Trophoblast cell (in vitro differentiated cells and primary cell): ENCODE results near the gene ZCCHC17.

Experiments
- DNase-seq, 2 donors: peaks; one replicate each; pipeline ENCODE4 v3.0.0-alpha.2; 2016
- H2AFZ ChIP-seq: 2 replicates; pipeline ENCODE4 v1.6.1; 2013; ENCODE audit warnings: low read length, moderate library complexity, mild to moderate bottlenecking; ENCODE audit not compliant: insufficient read depth, poor library complexity
- H2AK5ac ChIP-seq: 2 replicates; pipeline ENCODE4 v1.6.1; 2013; ENCODE audit warnings: mild to moderate bottlenecking, low read length
- H2BK120ac ChIP-seq: 2 replicates; pipeline ENCODE4 v1.6.1; 2013; ENCODE audit warnings: low read length, mild to moderate bottlenecking, moderate library complexity; ENCODE audit not compliant: insufficient read depth, poor library complexity
- H2BK12ac ChIP-seq: 2 replicates; pipeline ENCODE4 v1.6.1; 2013; ENCODE audit warnings: mild to moderate bottlenecking, low read length, moderate library complexity
- H2BK5ac ChIP-seq: 2 replicates; pipeline ENCODE4 v1.6.1; 2013; ENCODE audit warnings: low read length, low read depth, moderate library complexity, mild to moderate bottlenecking; ENCODE audit not compliant: poor library complexity
- H3K14ac ChIP-seq: 2 replicates; pipeline ENCODE4 v1.6.1; 2013; ENCODE audit warnings: mild to moderate bottlenecking, low read length
- H3K18ac ChIP-seq: 2 replicates; pipeline ENCODE4 v1.6.1; 2013; ENCODE audit warnings: mild to moderate bottlenecking, low read length
- H3K23ac ChIP-seq: 2 replicates; pipeline ENCODE4 v1.6.1; 2013; ENCODE audit warnings: low read length
- H3K27ac ChIP-seq: 2 replicates; pipeline ENCODE4 v1.5.1; 2013; ENCODE audit warnings: low read depth, mild to moderate bottlenecking, inconsistent platforms, low read length, moderate library complexity
- H3K27me3 ChIP-seq: 2 replicates; pipeline ENCODE4 v1.6.1; 2013; ENCODE audit warnings: inconsistent platforms, mild to moderate bottlenecking, low read length, moderate library complexity; ENCODE audit not compliant: insufficient read depth
- H3K36me3 ChIP-seq, 2 experiments: 1 replicate in 1 of 2; 2 replicates in 1 of 2; pipeline ENCODE4 v1.6.1; 2013; ENCODE audit warnings: low read length in 2 of 2, mild to moderate bottlenecking in 2 of 2, moderate library complexity in 1 of 2; ENCODE audit not compliant: insufficient read depth in 2 of 2, control insufficient read depth in 1 of 2
- H3K4ac ChIP-seq: 2 replicates; pipeline ENCODE4 v1.6.1; 2013; ENCODE audit warnings: low read depth, mild to moderate bottlenecking, low read length, moderate library complexity
- H3K4me1 ChIP-seq, 2 experiments: 1 replicate in 1 of 2; 2 replicates in 1 of 2; pipeline ENCODE4 v1.6.1; 2013; ENCODE audit warnings: low read length in 2 of 2, mild to moderate bottlenecking in 2 of 2, moderate library complexity in 1 of 2; ENCODE audit not compliant: insufficient read depth in 2 of 2, control insufficient read depth in 1 of 2
- H3K4me2 ChIP-seq: 2 replicates; pipeline ENCODE4 v1.6.1; 2013; ENCODE audit warnings: inconsistent platforms, mild to moderate bottlenecking, low read length, moderate library complexity
- H3K4me3 ChIP-seq: 2 replicates; pipeline ENCODE4 v1.5.1; 2013; ENCODE audit warnings: mild to moderate bottlenecking, low read depth, low read length, inconsistent platforms
- H3K79me1 ChIP-seq: one replicate; pipeline ENCODE4 v1.6.1; 2013; ENCODE audit warnings: low read length
- H3K79me2 ChIP-seq: 2 replicates; pipeline ENCODE4 v1.6.1; 2013; ENCODE audit warnings: low read length, mild to moderate bottlenecking; ENCODE audit not compliant: control insufficient read depth, insufficient read depth, poor library complexity
- H3K9ac ChIP-seq: 2 replicates; pipeline ENCODE4 v1.6.1; 2013; ENCODE audit warnings: mild to moderate bottlenecking, low read length
- H3K9me3 ChIP-seq: 2 replicates; pipeline ENCODE4 v1.6.1; 2013; ENCODE audit warnings: low read depth, mild to moderate bottlenecking, control low read depth, inconsistent platforms, low read length; ENCODE audit not compliant: insufficient read depth
- H4K12ac ChIP-seq: 2 replicates; pipeline ENCODE4 v1.6.1; 2013; ENCODE audit warnings: low read depth, mild to moderate bottlenecking, low read length, moderate library complexity
- H4K8ac ChIP-seq: 2 replicates; pipeline ENCODE4 v1.6.1; 2013; ENCODE audit warnings: low read depth, mild to moderate bottlenecking, low read length, moderate library complexity
- H4K91ac ChIP-seq: one replicate; pipeline ENCODE4 v1.6.1; 2013; ENCODE audit warnings: low read depth, mild to moderate bottlenecking, low read length, moderate library complexity
- WGBS: extraction: QIAGEN DNeasy Blood & Tissue Kit; methylation state at CpG from one replicate; pipeline ENCODE4 v1.1.7; 2013; ENCODE audit warnings: missing lambda C conversion rate; ENCODE audit not compliant: insufficient read length, insufficient coverage; ENCODE audit errors: extremely low coverage; 5-methylcytosine and 5-hydroxymethylcytosine counted together

ZCCHC17 gene

DNA sequence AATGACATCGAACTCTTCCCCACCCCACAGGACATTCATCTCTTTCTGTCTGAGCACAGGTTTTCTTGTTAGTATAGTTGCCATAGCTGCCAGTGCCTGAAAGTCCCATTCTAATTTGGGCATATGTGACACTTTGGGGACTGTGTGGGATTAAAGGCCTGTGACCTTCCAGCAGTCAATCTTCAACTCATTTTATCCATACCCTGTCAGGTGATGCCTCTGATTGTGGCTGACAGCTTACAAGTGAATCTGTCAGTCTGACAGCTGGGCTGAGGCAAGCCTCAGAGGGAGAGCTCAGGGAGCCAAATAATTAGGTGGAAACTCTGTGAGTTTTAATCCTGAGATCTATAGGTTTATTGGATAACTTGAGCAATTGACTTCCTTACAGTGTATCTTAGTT lies 29.6 kb downstream of the ZCCHC17 start:
- peak overlapping the region; percentile 63 for H2BK12ac ChIP-seq
- no peaks in the 10 kb centered on the region for H3K9me3 ChIP-seq
- no peaks in the 10 kb centered on the region for H3K27me3 ChIP-seq
- H3K4me2 ChIP-seq, result no peak overlapping the region
- no peaks in the 10 kb centered on the region for H3K79me1 ChIP-seq
- H3K36me3 ChIP-seq, result peaks cover 10 to 11% of the 10 kb centered on the region in 2 experiments
- WGBS, result no CpG with 5 or more reads among the region's 1 CpG
- no peak for DNase-seq
- no peak overlapping the region for H4K91ac ChIP-seq
- no peak overlapping the region for H2BK120ac ChIP-seq
- no peak overlapping the region for H3K9ac ChIP-seq
- H3K4me1 ChIP-seq, result no peaks in the 10 kb centered on the region
- no peak overlapping the region for H2BK5ac ChIP-seq
- peak overlapping the region; percentile 58 for H3K18ac ChIP-seq
- no peak overlapping the region for H3K27ac ChIP-seq
- no peak overlapping the region for H3K14ac ChIP-seq
- no peak overlapping the region for H2AK5ac ChIP-seq
- no peak overlapping the region for H2AFZ ChIP-seq
- H4K8ac ChIP-seq, result no peak overlapping the region
- H4K12ac ChIP-seq, result no peak overlapping the region
- no peak overlapping the region for H3K4me3 ChIP-seq
- no peak overlapping the region for H3K23ac ChIP-seq
- no peaks in the 10 kb centered on the region for H3K79me2 ChIP-seq
- no peak overlapping the region for H3K4ac ChIP-seq

GRCh38 chr1:31327381-31327780 lies 30.5 kb downstream of the ZCCHC17 start:
- Histone ChIP-seq H2BK5ac (no peak overlapping the region), H3K23ac (no peak overlapping the region), H2AFZ (no peak overlapping the region), H3K9me3 (no peaks in the 10 kb centered on the region), H3K14ac (no peak overlapping the region), H4K8ac (no peak overlapping the region), H4K91ac (peak overlapping the region; percentile 43), H2AK5ac (no peak overlapping the region), H3K27me3 (no peaks in the 10 kb centered on the region), H3K4me3 (no peak overlapping the region), H3K79me1 (no peaks in the 10 kb centered on the region), H3K9ac (no peak overlapping the region), H2BK12ac (no peak overlapping the region), H3K4me1 (no peaks in the 10 kb centered on the region), H3K36me3 (peaks cover 9% of the 10 kb centered on the region in 2 experiments), H3K4ac (no peak overlapping the region), H3K18ac (no peak overlapping the region), H3K27ac (no peak overlapping the region), H3K4me2 (no peak overlapping the region), H2BK120ac (no peak overlapping the region), H3K79me2 (no peaks in the 10 kb centered on the region), H4K12ac (no peak overlapping the region)
- peak; percentile 5 to 71 for DNase-seq
- WGBS, result no CpG with 5 or more reads among the region's 3 CpGs

DNA sequence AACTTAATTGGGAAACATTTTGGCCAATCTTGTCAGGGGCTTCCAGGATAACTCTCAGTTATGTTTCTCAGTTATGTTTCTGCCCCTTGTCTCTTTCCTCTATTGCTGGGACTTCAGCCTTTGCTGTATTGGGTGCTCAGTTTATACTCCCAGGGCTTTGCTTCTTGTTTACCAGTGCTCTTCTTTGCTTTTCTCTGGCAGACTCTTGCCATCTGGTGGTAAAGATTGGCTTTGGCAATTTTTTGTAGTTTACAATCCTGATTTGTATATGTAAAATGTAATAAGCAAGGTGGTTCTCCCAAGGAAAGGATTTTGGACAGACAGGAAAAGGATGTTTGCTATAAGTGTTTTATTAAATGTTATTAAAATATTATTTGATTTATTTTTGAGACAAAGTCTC lies 38.2 kb downstream of the ZCCHC17 start:
- H4K12ac ChIP-seq, result no peak overlapping the region
- H3K79me2 ChIP-seq, result no peaks in the 10 kb centered on the region

DNA sequence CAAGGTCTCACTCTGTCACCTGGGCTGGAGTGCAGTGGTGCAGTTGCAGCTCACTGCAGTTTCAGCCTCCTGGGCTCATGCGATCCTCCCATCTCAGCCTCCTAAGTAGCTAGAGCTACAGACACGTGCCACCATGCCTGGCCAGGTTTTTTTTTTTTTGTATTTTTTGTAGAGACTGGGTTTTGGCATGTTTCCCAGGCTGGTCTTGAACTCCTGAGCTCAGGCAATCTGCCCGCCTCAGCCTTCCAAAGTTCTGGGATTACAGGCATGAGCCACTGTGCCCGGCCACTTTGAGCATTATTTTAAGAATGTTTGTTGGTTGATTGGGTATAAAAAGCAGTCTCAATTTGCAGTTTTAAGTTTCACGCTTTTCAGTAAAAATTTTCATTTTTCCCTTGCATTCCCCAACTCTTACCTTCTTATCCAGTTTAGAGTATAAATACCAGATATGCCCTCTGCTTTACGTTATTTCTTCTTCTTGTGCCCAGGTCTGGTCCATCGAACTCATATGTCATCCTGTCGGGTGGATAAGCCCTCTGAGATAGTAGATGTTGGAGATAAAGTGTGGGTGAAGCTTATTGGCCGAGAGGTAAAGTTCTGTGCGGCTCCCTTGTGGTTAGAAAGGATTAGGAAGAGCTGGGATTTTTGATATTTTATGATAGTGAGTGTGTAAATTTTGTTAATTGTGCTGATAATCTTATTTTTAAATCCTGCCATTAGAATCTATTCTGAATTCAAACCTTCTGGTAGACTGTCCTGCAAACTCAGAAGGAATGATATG lies 40.0 kb downstream of the ZCCHC17 start:
- Histone ChIP-seq H3K18ac (no peak overlapping the region), H2AFZ (no peak overlapping the region), H3K36me3 (peaks cover 4 to 5% of the 10 kb centered on the region in 2 experiments), H3K23ac (no peak overlapping the region), H4K12ac (no peak overlapping the region), H2BK12ac (no peak overlapping the region), H2BK120ac (no peak overlapping the region), H3K14ac (no peak overlapping the region), H4K8ac (no peak overlapping the region), H4K91ac (no peak overlapping the region), H3K4me3 (no peak overlapping the region), H3K79me1 (no peaks in the 10 kb centered on the region), H2AK5ac (no peak overlapping the region), H3K79me2 (no peaks in the 10 kb centered on the region), H3K4me1 (no peaks in the 10 kb centered on the region), H3K9ac (no peak overlapping the region), H3K4ac (no peak overlapping the region), H3K27me3 (no peaks in the 10 kb centered on the region), H3K9me3 (no peaks in the 10 kb centered on the region), H3K4me2 (no peak overlapping the region), H2BK5ac (no peak overlapping the region), H3K27ac (no peak overlapping the region)
- no CpG with 5 or more reads among the region's 10 CpGs for WGBS
- no peak for DNase-seq

More for the DNA sequence above, 38.2 kb downstream of the ZCCHC17 start:
- Histone ChIP-seq H2AFZ (no peak overlapping the region), H4K91ac (no peak overlapping the region), H3K4me1 (no peaks in the 10 kb centered on the region), H2BK120ac (no peak overlapping the region), H3K4me3 (no peak overlapping the region), H3K18ac (no peak overlapping the region), H3K23ac (no peak overlapping the region), H3K9me3 (no peaks in the 10 kb centered on the region), H3K9ac (no peak overlapping the region), H4K8ac (no peak overlapping the region), H2AK5ac (no peak overlapping the region), H3K79me1 (no peaks in the 10 kb centered on the region), H3K27me3 (no peaks in the 10 kb centered on the region), H3K14ac (no peak overlapping the region), H2BK5ac (no peak overlapping the region), H3K4me2 (no peak overlapping the region), H3K27ac (no peak overlapping the region), H3K4ac (no peak overlapping the region), H2BK12ac (no peak overlapping the region), H3K36me3 (peaks cover 4% of the 10 kb centered on the region in 2 experiments)
- DNase-seq, result peak in 1 of 2 donors; percentile 67
